NCI-H1105 (cell line): ENCODE measurements around the gene CTXN3.

Experiments
- DNase-seq: peaks from one replicate; lab custom pipeline; 2025; lab: John Stamatoyannopoulos, UW

The CTXN3 gene

DNA sequence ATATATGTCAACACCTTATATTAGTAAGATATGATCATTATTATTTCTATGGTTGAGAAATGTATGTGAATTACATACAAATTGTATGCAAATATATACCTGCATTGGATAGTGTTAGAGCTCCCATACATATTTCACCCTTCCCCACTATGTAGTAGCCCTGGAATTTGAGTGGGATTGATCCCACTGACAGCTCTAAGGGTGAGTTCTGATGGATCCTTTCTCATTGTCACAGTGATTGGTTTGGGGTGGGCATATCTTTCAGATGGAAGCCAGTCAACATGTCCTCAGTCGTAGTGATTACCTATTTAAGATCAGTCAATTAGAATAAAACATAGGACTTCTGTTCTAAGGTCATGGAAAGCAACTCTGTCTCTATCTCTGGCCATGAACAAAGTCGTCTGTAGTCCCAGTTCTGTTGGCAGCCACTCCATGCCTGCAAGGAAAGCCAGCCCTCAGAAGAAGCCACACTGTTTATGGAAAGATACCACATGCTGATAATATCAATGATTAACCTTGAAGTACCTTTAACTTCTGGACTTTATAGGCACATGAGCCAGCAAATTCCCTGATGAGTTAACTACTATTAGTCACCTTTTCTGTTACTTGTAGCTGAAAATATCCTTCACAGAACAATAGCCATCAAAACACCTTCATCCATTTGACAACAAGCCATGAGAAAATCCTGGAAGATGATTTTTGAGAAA is 49.2 kb downstream of the CTXN3 start:
- no peak for DNase-seq

DNA sequence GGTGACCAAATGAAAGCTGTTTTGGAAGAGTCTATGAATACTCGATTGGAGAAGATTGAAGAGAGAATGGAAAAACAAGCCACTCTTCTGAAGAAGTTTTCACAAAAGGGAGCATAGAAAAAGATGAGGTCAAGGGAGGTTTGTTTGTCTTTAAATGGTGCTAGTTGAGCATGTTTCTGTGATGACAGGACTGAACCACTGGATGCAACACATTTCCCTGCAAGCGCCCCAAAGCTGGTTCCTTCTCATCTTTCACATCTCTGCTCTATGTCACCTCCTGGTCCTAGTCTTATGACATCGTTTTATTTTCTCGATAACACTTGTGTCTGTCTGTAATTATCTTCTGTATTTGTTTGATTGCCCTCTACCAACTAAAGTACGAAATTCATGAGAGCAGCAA is 50.5 kb downstream of the CTXN3 start:
- DNase-seq = no peak

- DNase-seq = no peak
Observed at GRCh38 chr5:127700237-127700766, 51.4 kb downstream of the CTXN3 start.

DNA sequence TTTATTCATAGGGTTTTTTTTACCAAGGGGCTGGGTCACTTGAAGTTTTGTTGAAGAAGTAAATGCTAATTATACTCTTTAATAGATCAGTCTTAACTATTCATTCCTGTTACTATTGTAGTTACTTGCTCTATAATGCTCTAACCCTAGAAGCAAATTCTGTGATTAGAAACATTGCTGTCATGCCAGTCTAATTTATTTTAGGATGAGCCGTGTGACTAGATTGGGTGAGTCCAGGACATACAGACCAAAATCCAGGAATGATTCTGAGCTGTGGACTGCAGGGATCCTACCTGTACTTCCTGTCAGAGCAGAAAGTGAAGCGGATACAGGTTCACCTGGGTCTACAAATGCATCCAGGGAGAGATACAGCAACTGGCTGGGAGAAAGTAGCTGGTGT is 53.6 kb downstream of the CTXN3 start:
- no peak for DNase-seq

DNA sequence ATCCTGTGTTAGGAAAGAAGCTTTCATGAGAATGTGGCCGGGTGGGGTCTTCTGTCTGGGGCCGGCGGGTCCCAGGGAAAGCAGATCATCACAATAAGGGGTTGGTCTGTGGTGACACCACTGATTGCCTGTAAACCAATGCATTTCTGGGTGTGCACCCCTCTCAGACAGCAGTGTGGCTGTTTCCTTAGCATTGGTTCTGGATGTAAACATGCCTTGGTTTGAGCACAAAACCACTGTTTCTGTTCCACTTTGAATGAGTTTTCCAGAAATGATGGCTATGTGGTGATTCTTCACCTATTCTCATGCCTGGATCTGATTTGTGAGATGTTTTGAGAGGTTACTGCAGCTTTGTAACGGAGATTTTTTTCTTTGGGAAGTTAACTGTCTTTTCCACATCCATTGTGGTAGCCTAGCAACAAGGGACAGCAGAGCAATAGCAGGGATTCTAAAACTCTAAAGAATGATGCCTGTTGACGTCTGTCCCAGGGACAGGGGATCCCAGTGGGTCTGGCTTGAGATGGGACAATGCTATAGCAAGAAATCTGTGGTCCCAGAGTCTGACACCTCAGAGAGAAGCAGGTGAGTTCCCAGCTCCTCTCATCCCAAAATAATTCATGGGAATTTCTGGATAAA is 54.2 kb downstream of the CTXN3 start, which contains the start of gene CCDC192:
CCDC192 (plus strand) TSS at position 466 of the 636 bp plus-strand sequence; CDS start at position 521, 55 bp downstream.
- DNase-seq = no peak

DNA sequence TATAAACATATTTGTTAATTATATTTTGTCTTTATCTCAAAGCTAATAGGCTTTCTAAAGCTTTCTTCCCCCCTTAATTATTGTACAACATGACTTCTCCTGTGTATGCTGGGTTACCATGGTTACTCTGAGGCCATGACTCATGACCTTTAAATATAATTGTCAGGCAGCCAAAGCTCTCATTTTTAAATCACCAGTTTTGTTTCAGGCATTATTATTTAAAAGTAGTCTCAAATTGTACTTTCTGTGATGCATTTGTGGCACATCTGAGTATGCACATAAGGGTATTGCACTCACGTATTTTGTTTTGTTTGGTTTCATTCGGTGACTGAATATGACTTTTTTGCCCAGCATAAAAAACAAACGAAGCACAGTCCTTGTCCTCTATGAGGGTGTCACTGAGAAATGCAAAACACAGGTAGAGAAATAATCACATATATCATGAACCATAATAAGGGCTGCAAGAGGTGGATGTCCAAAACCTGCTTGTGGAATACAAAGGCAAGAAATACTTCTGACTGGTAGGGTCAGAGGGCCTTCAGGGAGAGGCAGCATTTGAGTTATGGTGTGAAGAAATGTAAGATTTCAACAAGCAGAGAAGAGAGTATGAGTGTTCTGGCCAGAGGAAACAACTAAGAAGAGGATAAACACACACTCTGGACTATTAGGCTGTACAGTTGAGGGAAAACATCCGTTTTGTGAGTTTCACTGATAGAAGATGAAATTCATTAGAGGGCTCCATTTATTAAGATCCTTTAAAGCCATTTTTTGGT is 56.4 kb downstream of the CTXN3 start:
- no peak for DNase-seq

- no peak for DNase-seq
Observed at GRCh38 chr5:127706691-127707090, 57.8 kb downstream of the CTXN3 start.

GRCh38 chr5:127707209-127707608 is 58.3 kb downstream of the CTXN3 start:
- no peak for DNase-seq
